LNCAP (cell line): ENCODE data around the gene DFFA.

Experiments used
- CTCF ChIP-seq: fragments of 450-650 bp; IDR thresholded peaks from 2 replicates; pipeline ENCODE4 v1.5.1; 2017; ENCODE audit warnings: mild to moderate bottlenecking

The DFFA gene

GRCh38 chr1:10450156-10450814, 22.0 kb downstream of the DFFA start:
- TF ChIP-seq CTCF = no peak

- no peak for TF ChIP-seq CTCF
Measured at GRCh38 chr1:10449751-10450150, 22.6 kb downstream of the DFFA start, which contains the start of gene CORT. CORT (plus strand) TSS chr1:10450031; CDS start chr1:10450224, 193 bp downstream.

- TF ChIP-seq CTCF = no peak
Measured at GRCh38 chr1:10446790-10447422, 25.4 kb downstream of the DFFA start.

GRCh38 chr1:10444795-10445397, 27.4 kb downstream of the DFFA start:
- no peak for TF ChIP-seq CTCF

- TF ChIP-seq CTCF = no peak
Measured at GRCh38 chr1:10444248-10444647, 28.1 kb downstream of the DFFA start.

GRCh38 chr1:10440794-10441193, 31.5 kb downstream of the DFFA start:
- no peak for TF ChIP-seq CTCF

- no peak for TF ChIP-seq CTCF
Measured at GRCh38 chr1:10440305-10440704, 32.0 kb downstream of the DFFA start.
